ENCODE measurements around the gene APOBEC3G. TPM values are rescaled to one million over a fixed set of nuclear protein-coding genes. Genes with fewer than 3 reads are reported as not detected.

The APOBEC3G gene
- total and polyA plus RNA-seq, 10 of the 15 experiments (the other 5 are each of a cell fraction or from before 2014, with no cell fraction given): 103 to 232 (median 152) TPM

DNA sequence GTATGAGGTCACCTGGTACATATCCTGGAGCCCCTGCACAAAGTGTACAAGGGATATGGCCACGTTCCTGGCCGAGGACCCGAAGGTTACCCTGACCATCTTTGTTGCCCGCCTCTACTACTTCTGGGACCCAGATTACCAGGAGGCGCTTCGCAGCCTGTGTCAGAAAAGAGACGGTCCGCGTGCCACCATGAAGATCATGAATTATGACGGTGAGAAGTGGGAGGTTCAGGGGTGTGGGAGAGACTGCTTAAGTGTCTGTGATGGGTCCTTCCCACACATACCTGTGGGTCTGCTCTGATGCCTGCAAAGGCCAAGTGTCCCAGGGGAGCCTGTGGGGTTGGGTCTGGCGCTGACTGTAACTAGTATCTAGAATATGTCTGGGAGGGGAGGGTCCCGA, 3.9 kb downstream of the APOBEC3G start:
- intact Hi-C loops (cut with micrococcal nuclease; ENCODE audit: unreplicated experiment) (loop anchor here (2.0 kb wide), 1 partner anchor 18 kb away; no protein-coding TSS in a partner anchor), in situ Hi-C loops (cut with MboI) (no loop called here)
- WGBS (ENCODE audit: insufficient coverage, insufficient replicate concordance, low lambda C conversion rate, missing lambda C conversion rate): 77% methylated on average over 12 of the region's 12 CpGs
- ChIA-PET POLR2A (interaction anchor here (0.6 to 4.8 kb wide), 5 partner anchors 9 to 68 kb away, joined by 3 to 44 read pairs (median 6); partner anchors contain the start of gene APOBEC3H), RAD21 (ENCODE audit: unreplicated experiment) (interaction anchor here (1.3 to 7.0 kb wide), 4 partner anchors 14 to 99 kb away, joined by 4 to 57 read pairs (median 6); partner anchors contain the start of genes APOBEC3B and APOBEC3H), SMC1A (ENCODE audit: uncharacterized antibody, unreplicated experiment) (interaction anchor here (1.1 to 5.3 kb wide), 9 partner anchors 10 to 67 kb away, joined by 4 to 44 read pairs (median 4); partner anchors contain the start of genes APOBEC3C and APOBEC3H), CTCF (interaction anchor here (0.8 to 3.1 kb wide), 5 partner anchors 8 to 235 kb away, joined by 3 to 15 read pairs (median 4); no protein-coding TSS in a partner anchor)
- no peaks in the 10 kb centered on the region for H4K20me1 ChIP-seq (ENCODE audit: control insufficient read depth, insufficient read depth)
- peak overlapping the region; percentile 7 for H3K9ac ChIP-seq (ENCODE audit: control insufficient read depth, insufficient read depth, low read length)
- TF ChIP-seq DPF2 (IDR thresholded peaks at IDR 0.05) (0 out of 2 replicates have a peak, but pooled peaks have one; percentile 11), GATAD2B (conservative IDR thresholded peaks at IDR 0.05; ENCODE audit: low read depth) (peak; percentile 34; the same call in 1 of the 2 replicates), MEF2B (IDR thresholded peaks at IDR 0.05; ENCODE audit: partially characterized antibody, poor library complexity, severe bottlenecking) (peak; percentile 86), SPI1 (IDR thresholded peaks at IDR 0.05; ENCODE audit: borderline replicate concordance, insufficient read depth, low read depth, low read length) (no peak)
- ATAC-seq (no peak), DNase-seq (ENCODE audit: low read depth, low spot score) (no peak), FAIRE-seq (no peak)
- H3K27ac ChIP-seq (ENCODE audit: control insufficient read depth, insufficient read depth): peak overlapping the region; percentile 52
- no peaks in the 10 kb centered on the region for H3K9me3 ChIP-seq (replicated peaks; ENCODE audit: control insufficient read depth, insufficient read depth, low read length)
- peaks cover 34% of the 10 kb centered on the region for H3K79me2 ChIP-seq (ENCODE audit: control insufficient read depth, insufficient read depth, low read length)
- no peak overlapping the region for H2AFZ ChIP-seq (ENCODE audit: control insufficient read depth, low read depth, low read length)
- H3K4me2 ChIP-seq (ENCODE audit: control insufficient read depth, insufficient read depth): peak overlapping the region; percentile 75
- peaks cover 1 to 6% of the 10 kb centered on the region in 2 experiments; a peak in 2 of 4 replicates for H3K36me3 ChIP-seq (ENCODE audit: control insufficient read depth in 2 of 2, insufficient read depth in 2 of 2, low read length in 1 of 2)
- no TSS peak for BruUV-seq (replicated peaks)
- H3K27me3 ChIP-seq (replicated peaks in 1 of 2; ENCODE audit: control insufficient read depth in 2 of 2, insufficient read depth in 2 of 2, low read length in 1 of 2): no peaks in the 10 kb centered on the region
- peaks cover 29% of the 10 kb centered on the region for H3K4me1 ChIP-seq (ENCODE audit: control insufficient read depth, insufficient read depth, low read length)
- H3K4me3 ChIP-seq: peak overlapping the region; percentile 43; the same call in 1 of the 2 replicates

DNA sequence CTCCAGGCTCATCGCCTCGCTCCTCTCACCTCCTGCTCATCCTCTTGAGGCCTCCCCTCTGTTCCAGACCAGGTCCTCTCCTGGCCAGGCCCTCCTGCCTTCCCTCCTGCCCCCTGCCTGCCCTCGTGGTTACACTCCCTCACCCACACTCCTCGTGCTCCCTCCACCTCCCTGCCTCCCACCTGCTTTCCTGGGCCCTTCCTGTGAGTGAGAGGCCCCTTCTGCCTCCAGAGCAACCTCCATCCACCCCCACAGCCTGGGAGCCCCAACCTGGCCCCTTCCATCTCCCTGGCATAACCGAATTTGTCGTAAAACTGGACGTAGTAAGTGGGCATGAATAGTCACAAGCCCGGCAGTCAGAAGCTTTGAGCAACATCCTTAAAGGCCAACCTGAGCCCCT, 4.5 kb downstream of the APOBEC3G start:
- Histone ChIP-seq H3K9ac (ENCODE audit: control insufficient read depth, insufficient read depth, low read length) (no peak overlapping the region), H2AFZ (ENCODE audit: control insufficient read depth, low read depth, low read length) (no peak overlapping the region), H3K36me3 (ENCODE audit: control insufficient read depth in 2 of 2, insufficient read depth in 2 of 2, low read length in 1 of 2) (peaks cover 1 to 6% of the 10 kb centered on the region in 2 experiments; a peak in 2 of 4 replicates), H3K4me2 (ENCODE audit: control insufficient read depth, insufficient read depth) (peak overlapping the region; percentile 75; the same call in 1 of the 2 replicates), H3K4me1 (ENCODE audit: control insufficient read depth, insufficient read depth, low read length) (peaks cover 25% of the 10 kb centered on the region), H4K20me1 (ENCODE audit: control insufficient read depth, insufficient read depth) (no peaks in the 10 kb centered on the region), H3K9me3 (replicated peaks; ENCODE audit: control insufficient read depth, insufficient read depth, low read length) (no peaks in the 10 kb centered on the region), H3K27me3 (replicated peaks in 1 of 2; ENCODE audit: control insufficient read depth in 2 of 2, insufficient read depth in 2 of 2, low read length in 1 of 2) (no peaks in the 10 kb centered on the region), H3K27ac (ENCODE audit: control insufficient read depth, insufficient read depth) (peak overlapping the region; percentile 52), H3K79me2 (ENCODE audit: control insufficient read depth, insufficient read depth, low read length) (peaks cover 34% of the 10 kb centered on the region), H3K4me3 (no peak overlapping the region)
- RAD21 ChIA-PET (ENCODE audit: unreplicated experiment): interaction anchor here (1.1 to 7.0 kb wide), 3 partner anchors 17 to 34 kb away, joined by 3 to 57 read pairs (median 7); partner anchors contain the start of gene APOBEC3H
- CTCF ChIA-PET: interaction anchor here (1.7 to 3.1 kb wide), 2 partner anchors 17 to 212 kb away, joined by 6 to 15 read pairs; no protein-coding TSS in a partner anchor
- ATAC-seq (no peak), FAIRE-seq (no peak), DNase-seq (ENCODE audit: low read depth, low spot score) (no peak)
- in situ Hi-C loops (cut with MboI): no loop called here
- intact Hi-C loops (cut with micrococcal nuclease; ENCODE audit: unreplicated experiment): loop anchor here (2.0 kb wide), 1 partner anchor 17 kb away; no protein-coding TSS in a partner anchor
- POLR2A ChIA-PET: interaction anchor here (0.6 to 4.8 kb wide), 4 partner anchors 8 to 331 kb away, joined by 3 to 44 read pairs (median 10); partner anchors contain the start of gene APOBEC3H
- SMC1A ChIA-PET (ENCODE audit: uncharacterized antibody, unreplicated experiment): interaction anchor here (1.0 to 2.0 kb wide), 4 partner anchors 27 to 36 kb away, joined by 3 to 10 read pairs (median 5); no protein-coding TSS in a partner anchor
- no TSS peak for BruUV-seq (replicated peaks)
- WGBS (ENCODE audit: insufficient coverage, insufficient replicate concordance, low lambda C conversion rate, missing lambda C conversion rate): 93% methylated on average over 6 of the region's 8 CpGs
- no peak for TF ChIP-seq MEF2A (IDR thresholded peaks at IDR 0.05; ENCODE audit: insufficient read depth, low read depth, low read length)
- no peak for TF ChIP-seq NFYA (IDR thresholded peaks at IDR 0.05; ENCODE audit: borderline replicate concordance, low read depth, low read length)
- TF ChIP-seq SPI1 (IDR thresholded peaks at IDR 0.05; ENCODE audit: borderline replicate concordance, insufficient read depth, low read depth, low read length): no peak
- no peak for TF ChIP-seq RBBP5 (conservative IDR thresholded peaks at IDR 0.05)
- TF ChIP-seq TAF1 (IDR thresholded peaks at IDR 0.05; ENCODE audit: borderline replicate concordance, low read depth, low read length): no peak
- no peak for TF ChIP-seq ZNF622 (IDR thresholded peaks at IDR 0.05)
- TF ChIP-seq KLF5 (IDR thresholded peaks at IDR 0.05; ENCODE audit: partially characterized antibody): no peak
- no peak for TF ChIP-seq MTA3 (IDR thresholded peaks at IDR 0.05; ENCODE audit: borderline replicate concordance, low read length)
- TF ChIP-seq, protein P1, sequence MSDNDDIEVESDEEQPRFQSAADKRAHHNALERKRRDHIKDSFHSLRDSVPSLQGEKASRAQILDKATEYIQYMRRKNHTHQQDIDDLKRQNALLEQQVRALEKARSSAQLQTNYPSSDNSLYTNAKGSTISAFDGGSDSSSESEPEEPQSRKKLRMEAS (IDR thresholded peaks at IDR 0.05; ENCODE audit: low read depth, low read length): no peak
- TF ChIP-seq TCF12 (IDR thresholded peaks at IDR 0.05; ENCODE audit: low read depth, low read length): no peak
- TF ChIP-seq RFX5 (IDR thresholded peaks at IDR 0.05; ENCODE audit: low read depth, low read length): no peak
- no peak for TF ChIP-seq BMI1 (IDR thresholded peaks at IDR 0.05; ENCODE audit: borderline replicate concordance)
